Measurements from ENCODE around the gene RPL13. TPM values are rescaled to one million over a fixed set of nuclear protein-coding genes. Genes with fewer than 3 reads are reported as not detected.

The RPL13 gene
- total and polyA plus RNA-seq, 9 of the 15 experiments (the other 6 are each of a cell fraction or from before 2014, with no cell fraction given) = 227 to 6,042 (median 1,633) TPM

DNA sequence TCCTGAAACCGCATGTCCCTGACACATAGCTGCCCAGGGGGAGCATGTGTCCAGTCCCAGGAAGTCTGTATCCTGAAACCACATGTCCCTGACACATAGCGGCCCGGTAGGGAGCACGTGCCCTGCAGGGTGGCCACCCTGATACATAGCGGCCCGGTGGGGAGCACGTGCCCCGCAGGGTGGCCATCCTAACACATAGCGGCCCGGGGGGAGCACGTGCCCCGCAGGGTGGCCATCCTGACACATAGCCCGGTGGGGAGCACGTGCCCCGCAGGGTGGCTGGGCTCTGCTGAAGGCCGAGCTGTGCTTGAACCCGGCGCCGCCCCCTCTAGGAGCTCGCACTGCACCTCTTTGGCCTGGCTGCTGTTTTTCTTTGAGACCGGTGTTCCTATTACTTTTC lies 18.7 kb upstream of the RPL13 start:
- peaks cover 0 to 17% of the 10 kb centered on the region in 2 experiments; a peak in 3 of 5 replicates for H3K4me1 ChIP-seq (replicated peaks in 1 of 2; ENCODE audit: control insufficient read depth in 2 of 2, insufficient read depth in 2 of 2, low read length in 2 of 2)
- no peaks in the 10 kb centered on the region for H3K9me3 ChIP-seq (replicated peaks; ENCODE audit: control insufficient read depth, insufficient read depth, low read depth, low read length)
- POLR2A ChIA-PET = interaction anchor here (0.8 to 0.9 kb wide), 2 partner anchors 8 to 10 kb away, joined by 3 to 5 read pairs; no protein-coding TSS in a partner anchor
- no peak overlapping the region for H3K4me3 ChIP-seq
- TF ChIP-seq EGR1 (conservative IDR thresholded peaks at IDR 0.05) (no peak), NR4A1 (CRISPR knock-in tag; IDR thresholded peaks at IDR 0.05) (no peak), NR4A1 (tag; IDR thresholded peaks at IDR 0.05) (no peak), POLR2G (IDR thresholded peaks at IDR 0.05; ENCODE audit: low read depth, low read length) (peak; percentile 46)
- peaks cover 72% of the 10 kb centered on the region; the same call in 1 of the 3 replicates for H3K36me3 ChIP-seq (ENCODE audit: control insufficient read depth, insufficient read depth, low read length)
- peak overlapping the region in 1 of 2 experiments; percentile 52; a peak in 1 of 4 replicates for H3K9ac ChIP-seq (ENCODE audit: insufficient read depth in 1 of 2, low read depth in 2 of 2, low read length in 2 of 2)
- DNase-seq (ENCODE audit: extremely low read depth in 1 of 4, low spot score in 3 of 4) (no peak), FAIRE-seq (no peak), ATAC-seq (no peak)
- in situ Hi-C loops (cut with MboI) (no loop called here), intact Hi-C loops (cut with micrococcal nuclease) (no loop called here)
- CTCF ChIA-PET (ENCODE audit: low intra/inter-chr PET ratio) = no interaction called here
- no peak overlapping the region for H3K4me2 ChIP-seq (ENCODE audit: insufficient read depth, low read length)
- BruUV-seq (replicated peaks) = no TSS peak
- H4K20me1 ChIP-seq (replicated peaks; ENCODE audit: control insufficient read depth, insufficient read depth, low read length) = 0 out of 2 replicates have a peak, but pooled peaks cover 6% of the 10 kb centered on the region
- H3K27ac ChIP-seq (ENCODE audit: extremely low read depth, low read depth, low read length) = no peak overlapping the region
- 97% methylated on average over 13 of the region's 21 CpGs for WGBS (ENCODE audit: insufficient coverage, low coverage, missing lambda C conversion rate)
- no peaks in the 10 kb centered on the region for H3K27me3 ChIP-seq (ENCODE audit: control insufficient read depth in 2 of 2, insufficient read depth in 2 of 2, low read length in 2 of 2)
- H3K79me2 ChIP-seq (ENCODE audit: control insufficient read depth, insufficient read depth, low read length) = no peaks in the 10 kb centered on the region
- no peak overlapping the region for H2AFZ ChIP-seq (ENCODE audit: low read depth, low read length)
- H3K9me1 ChIP-seq (ENCODE audit: control insufficient read depth, insufficient read depth, low read length) = no peaks in the 10 kb centered on the region

DNA sequence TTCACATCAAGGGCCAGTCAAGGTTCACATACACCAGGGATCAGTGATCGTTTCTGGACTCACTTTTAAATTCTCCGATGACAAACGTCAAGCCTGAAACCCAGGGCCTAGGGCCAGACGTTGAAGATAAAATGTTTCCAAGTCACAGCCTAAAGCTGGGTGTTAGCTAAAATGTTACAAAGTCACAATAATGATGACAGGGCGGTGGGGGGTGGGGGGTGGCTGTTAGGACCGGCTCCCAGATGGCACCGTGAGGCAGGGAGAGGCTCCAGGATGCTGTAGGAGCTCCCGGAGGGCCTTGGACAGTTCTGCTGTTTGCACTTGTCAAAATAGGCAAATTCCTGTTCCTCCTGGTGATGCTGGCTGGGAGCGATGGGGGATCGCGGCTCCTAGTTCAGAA lies 16.4 kb upstream of the RPL13 start:
- Histone ChIP-seq H4K20me1 (replicated peaks; ENCODE audit: control insufficient read depth, insufficient read depth, low read length) (0 out of 2 replicates have a peak, but pooled peaks cover 6% of the 10 kb centered on the region), H3K27me3 (ENCODE audit: control insufficient read depth in 2 of 2, insufficient read depth in 2 of 2, low read length in 2 of 2) (no peaks in the 10 kb centered on the region), H3K4me3 (no peak overlapping the region), H3K79me2 (ENCODE audit: control insufficient read depth, insufficient read depth, low read length) (no peaks in the 10 kb centered on the region), H3K36me3 (ENCODE audit: control insufficient read depth, insufficient read depth, low read length) (peaks cover 72% of the 10 kb centered on the region; the same call in 2 of the 3 replicates), H2AFZ (ENCODE audit: low read depth, low read length) (no peak overlapping the region), H3K9me3 (replicated peaks; ENCODE audit: control insufficient read depth, insufficient read depth, low read depth, low read length) (no peaks in the 10 kb centered on the region), H3K4me1 (replicated peaks in 1 of 2; ENCODE audit: control insufficient read depth in 2 of 2, insufficient read depth in 2 of 2, low read length in 2 of 2) (peaks cover 0 to 9% of the 10 kb centered on the region in 2 experiments; a peak in 3 of 5 replicates), H3K9ac (ENCODE audit: insufficient read depth in 1 of 2, low read depth in 2 of 2, low read length in 2 of 2) (no peak overlapping the region), H3K4me2 (ENCODE audit: insufficient read depth, low read length) (no peak overlapping the region), H3K27ac (ENCODE audit: extremely low read depth, low read depth, low read length) (no peak overlapping the region), H3K9me1 (ENCODE audit: control insufficient read depth, insufficient read depth, low read length) (no peaks in the 10 kb centered on the region)
- FAIRE-seq (no peak), DNase-seq (ENCODE audit: extremely low read depth in 1 of 4, low spot score in 3 of 4) (no peak), ATAC-seq (no peak)
- POLR2A ChIA-PET = no interaction called here
- in situ Hi-C loops (cut with MboI) (no loop called here), intact Hi-C loops (cut with micrococcal nuclease) (no loop called here)
- 84% methylated on average over 11 of the region's 11 CpGs for WGBS (ENCODE audit: insufficient coverage, low coverage, missing lambda C conversion rate)
- CTCF ChIA-PET (ENCODE audit: low intra/inter-chr PET ratio) = no interaction called here
- TF ChIP-seq KAT7 (CRISPR knock-in tag; IDR thresholded peaks at IDR 0.05; ENCODE audit: borderline replicate concordance) = no peak
- TF ChIP-seq CEBPB (tag; IDR thresholded peaks at IDR 0.05) = no peak
- TF ChIP-seq BHLHE40 (IDR thresholded peaks at IDR 0.05; ENCODE audit: low read length) = no peak
- TF ChIP-seq ETS1 (conservative IDR thresholded peaks at IDR 0.05; ENCODE audit: control insufficient read depth, low read depth, low read length) = no peak
- no peak for TF ChIP-seq STAG1 (CRISPR knock-in tag; IDR thresholded peaks at IDR 0.05; ENCODE audit: borderline replicate concordance)
- BruUV-seq (replicated peaks) = no TSS peak
